ENCODE results near the gene HDGFL2. TPM values are rescaled to one million over a fixed set of nuclear protein-coding genes. Genes with fewer than 3 reads are reported as not detected.

HDGFL2 gene
- 35.0 and 45.7 TPM in 2 replicates for total RNA-seq

- Histone ChIP-seq H3K4me3 (ENCODE audit: low read depth, low read length) (peak within 1 kb of the TSS; percentile 78), H3K27me3 (ENCODE audit: control insufficient read depth, insufficient read depth, low read length) (no peaks in the 10 kb centered on the region), H3K36me3 (ENCODE audit: control insufficient read depth, insufficient read depth, low read length) (peaks cover 10% of the 10 kb centered on the region)
- FAIRE-seq (no peak), DNase-seq (ENCODE audit: low read depth) (no peak)
- TF ChIP-seq, protein P1, sequence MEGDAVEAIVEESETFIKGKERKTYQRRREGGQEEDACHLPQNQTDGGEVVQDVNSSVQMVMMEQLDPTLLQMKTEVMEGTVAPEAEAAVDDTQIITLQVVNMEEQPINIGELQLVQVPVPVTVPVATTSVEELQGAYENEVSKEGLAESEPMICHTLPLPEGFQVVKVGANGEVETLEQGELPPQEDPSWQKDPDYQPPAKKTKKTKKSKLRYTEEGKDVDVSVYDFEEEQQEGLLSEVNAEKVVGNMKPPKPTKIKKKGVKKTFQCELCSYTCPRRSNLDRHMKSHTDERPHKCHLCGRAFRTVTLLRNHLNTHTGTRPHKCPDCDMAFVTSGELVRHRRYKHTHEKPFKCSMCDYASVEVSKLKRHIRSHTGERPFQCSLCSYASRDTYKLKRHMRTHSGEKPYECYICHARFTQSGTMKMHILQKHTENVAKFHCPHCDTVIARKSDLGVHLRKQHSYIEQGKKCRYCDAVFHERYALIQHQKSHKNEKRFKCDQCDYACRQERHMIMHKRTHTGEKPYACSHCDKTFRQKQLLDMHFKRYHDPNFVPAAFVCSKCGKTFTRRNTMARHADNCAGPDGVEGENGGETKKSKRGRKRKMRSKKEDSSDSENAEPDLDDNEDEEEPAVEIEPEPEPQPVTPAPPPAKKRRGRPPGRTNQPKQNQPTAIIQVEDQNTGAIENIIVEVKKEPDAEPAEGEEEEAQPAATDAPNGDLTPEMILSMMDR (IDR thresholded peaks at IDR 0.05; ENCODE audit: insufficient read depth, low read length, severe bottlenecking): no peak
These were observed at the start of gene HDGFL2 for GRCh38 chr19:4472174-4472974. TSS of gene HDGFL2 (plus strand) at chr19:4472297. CDS start at chr19:4472351, 54 bp downstream.

DNA sequence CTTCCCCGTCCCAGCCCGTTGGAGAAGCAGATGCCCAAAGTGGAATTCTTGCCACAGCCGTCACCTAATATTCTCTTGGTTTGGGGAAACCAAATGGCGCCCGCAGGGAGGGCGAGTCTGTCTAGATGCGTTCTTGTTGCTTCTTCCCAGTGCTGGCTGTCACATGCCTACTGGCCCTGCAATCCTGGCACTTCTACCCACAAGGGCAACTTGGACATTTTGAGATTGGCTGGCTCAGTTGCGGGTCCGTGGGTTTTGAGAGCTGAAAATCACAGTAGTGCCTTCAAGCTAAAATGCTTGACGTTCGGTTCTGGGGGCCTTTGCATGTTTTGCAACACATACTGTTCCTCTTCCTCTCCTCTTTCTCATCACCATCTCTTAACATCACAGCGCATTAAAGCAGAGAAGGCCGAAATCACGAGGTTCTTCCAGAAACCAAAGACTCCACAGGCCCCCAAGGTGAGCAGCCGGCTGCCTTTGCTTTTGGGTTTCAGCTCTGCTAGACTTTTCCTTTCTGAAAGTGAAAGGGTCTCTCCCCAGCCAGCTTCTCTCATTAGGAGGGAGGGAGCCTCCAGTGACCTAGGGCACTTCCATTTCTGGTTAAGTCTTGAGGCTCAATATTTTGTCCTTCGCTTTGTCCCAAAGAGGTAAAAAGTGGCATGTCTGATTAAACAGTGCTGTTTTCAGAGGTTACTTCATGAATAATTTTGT, 48.5 kb upstream of the HDGFL2 start:
- TF ChIP-seq, protein P1 (IDR thresholded peaks at IDR 0.05; ENCODE audit: insufficient read depth, low read length, severe bottlenecking): no peak
- no peaks in the 10 kb centered on the region for H3K27me3 ChIP-seq (ENCODE audit: control insufficient read depth, insufficient read depth, low read length)
- H3K4me3 ChIP-seq (ENCODE audit: low read depth, low read length): no peak overlapping the region
- H3K36me3 ChIP-seq (ENCODE audit: control insufficient read depth, insufficient read depth, low read length): peaks cover 6% of the 10 kb centered on the region
- DNase-seq (ENCODE audit: low read depth): no peak
- peak; percentile 7 for FAIRE-seq

DNA sequence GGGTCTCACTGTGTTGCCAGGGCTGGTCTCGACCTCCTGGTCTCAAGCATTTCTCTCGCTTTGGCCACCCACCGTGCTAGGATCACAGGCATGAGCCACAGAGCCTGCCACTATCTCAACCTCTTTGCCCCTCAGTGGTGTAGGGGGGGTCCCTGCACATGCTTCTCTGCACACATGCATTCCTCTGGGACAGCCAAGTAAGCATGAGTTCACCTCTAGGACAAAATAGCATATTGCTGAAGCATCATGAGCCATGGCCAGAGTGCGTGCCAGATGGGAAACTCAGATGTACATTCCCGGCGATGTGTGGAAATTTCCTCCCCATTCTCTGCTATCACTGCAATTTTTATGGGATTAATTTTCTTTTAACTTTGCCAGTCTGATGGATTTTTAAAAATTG, 46.6 kb upstream of the HDGFL2 start:
- FAIRE-seq (no peak), DNase-seq (ENCODE audit: low read depth) (no peak)
- Histone ChIP-seq H3K36me3 (ENCODE audit: control insufficient read depth, insufficient read depth, low read length) (peaks cover 9% of the 10 kb centered on the region), H3K27me3 (ENCODE audit: control insufficient read depth, insufficient read depth, low read length) (no peaks in the 10 kb centered on the region), H3K4me3 (ENCODE audit: low read depth, low read length) (no peak overlapping the region)
- TF ChIP-seq, protein P1 (IDR thresholded peaks at IDR 0.05; ENCODE audit: insufficient read depth, low read length, severe bottlenecking): no peak

DNA sequence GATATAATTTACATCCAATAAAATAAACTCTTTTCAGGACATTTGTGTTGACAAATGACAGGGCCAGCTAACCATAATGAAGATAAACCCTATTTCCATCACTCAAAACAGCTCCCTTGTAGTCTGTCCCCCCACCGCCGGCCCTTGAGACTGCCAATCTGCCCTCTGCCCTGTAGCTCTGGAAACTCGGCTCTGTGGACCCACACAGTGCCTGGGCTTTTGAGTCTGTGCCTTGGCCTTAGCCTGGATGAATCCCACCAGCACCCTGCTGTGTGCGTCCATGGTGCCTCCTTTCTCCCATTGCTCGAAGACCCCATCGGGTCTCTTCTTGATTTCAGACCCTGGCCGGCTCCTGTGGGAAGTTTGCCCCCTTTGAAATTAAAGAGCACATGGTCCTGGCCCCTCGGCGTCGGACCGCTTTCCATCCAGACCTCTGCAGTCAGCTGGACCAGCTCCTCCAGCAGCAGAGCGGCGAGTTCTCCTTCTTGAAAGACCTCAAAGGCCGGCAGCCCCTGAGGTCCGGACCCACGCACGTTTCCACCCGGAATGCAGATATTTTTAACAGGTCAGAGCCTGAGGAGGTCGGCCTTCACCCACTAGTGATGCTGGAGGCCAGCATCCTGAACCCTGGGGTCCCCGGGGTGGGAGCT, 43.6 kb upstream of the HDGFL2 start:
- Histone ChIP-seq H3K4me3 (ENCODE audit: low read depth, low read length) (no peak overlapping the region), H3K27me3 (ENCODE audit: control insufficient read depth, insufficient read depth, low read length) (no peaks in the 10 kb centered on the region), H3K36me3 (ENCODE audit: control insufficient read depth, insufficient read depth, low read length) (peaks cover 15% of the 10 kb centered on the region)
- DNase-seq (ENCODE audit: low read depth) (no peak), FAIRE-seq (no peak)
- TF ChIP-seq, protein P1 (IDR thresholded peaks at IDR 0.05; ENCODE audit: insufficient read depth, low read length, severe bottlenecking): no peak

GRCh38 chr19:4429256-4429655, 42.8 kb upstream of the HDGFL2 start:
- Histone ChIP-seq H3K4me3 (ENCODE audit: low read depth, low read length) (no peak overlapping the region), H3K27me3 (ENCODE audit: control insufficient read depth, insufficient read depth, low read length) (no peaks in the 10 kb centered on the region), H3K36me3 (ENCODE audit: control insufficient read depth, insufficient read depth, low read length) (peaks cover 16% of the 10 kb centered on the region)
- no peak for DNase-seq (ENCODE audit: low read depth)
- no peak for FAIRE-seq
- TF ChIP-seq, protein P1 (IDR thresholded peaks at IDR 0.05; ENCODE audit: insufficient read depth, low read length, severe bottlenecking): no peak
